ENCODE measurements around the gene MAPK8IP2. TPM values are rescaled to one million over a fixed set of nuclear protein-coding genes. Genes with fewer than 3 reads are reported as not detected.

MAPK8IP2 gene
- total RNA-seq, 1 experiment from 2014 or later, result 3.4 TPM

- Histone ChIP-seq H3K27me3 (ENCODE audit: control insufficient read depth, insufficient read depth, low read length) (no peaks in the 10 kb centered on the region), H3K36me3 (replicated peaks; ENCODE audit: control insufficient read depth, insufficient read depth, low read length) (no peaks in the 10 kb centered on the region; the same call in 1 of the 2 replicates)
- DNase-seq, result peak; percentile 39
These were observed 29.7 kb upstream of the MAPK8IP2 start for GRCh38 chr22:50570861-50571260.

GRCh38 chr22:50571264-50572175 lies 29.1 kb upstream of the MAPK8IP2 start:
- H3K36me3 ChIP-seq (replicated peaks; ENCODE audit: control insufficient read depth, insufficient read depth, low read length), result no peaks in the 10 kb centered on the region; the same call in 1 of the 2 replicates
- H3K4me3 ChIP-seq (ENCODE audit: insufficient read depth, low read depth, low read length), result no peak overlapping the region
- peak; percentile 40 for DNase-seq
- no peaks in the 10 kb centered on the region for H3K27me3 ChIP-seq (ENCODE audit: control insufficient read depth, insufficient read depth, low read length)

More at GRCh38 chr22:50570861-50571260, 29.7 kb upstream of the MAPK8IP2 start:
- no peak overlapping the region for H3K4me3 ChIP-seq (ENCODE audit: insufficient read depth, low read depth, low read length)

GRCh38 chr22:50572965-50573364 lies 27.6 kb upstream of the MAPK8IP2 start:
- Histone ChIP-seq H3K36me3 (replicated peaks; ENCODE audit: control insufficient read depth, insufficient read depth, low read length) (no peaks in the 10 kb centered on the region; the same call in 1 of the 2 replicates), H3K4me3 (ENCODE audit: insufficient read depth, low read depth, low read length) (no peak overlapping the region)
- DNase-seq, result peak; percentile 36

GRCh38 chr22:50573491-50574382 lies 26.9 kb upstream of the MAPK8IP2 start:
- peak; percentile 46 for DNase-seq
- Histone ChIP-seq H3K27me3 (ENCODE audit: control insufficient read depth, insufficient read depth, low read length) (no peaks in the 10 kb centered on the region), H3K4me3 (ENCODE audit: insufficient read depth, low read depth, low read length) (no peak overlapping the region), H3K36me3 (replicated peaks; ENCODE audit: control insufficient read depth, insufficient read depth, low read length) (no peaks in the 10 kb centered on the region; the same call in 1 of the 2 replicates)

More at GRCh38 chr22:50572965-50573364, 27.6 kb upstream of the MAPK8IP2 start:
- H3K27me3 ChIP-seq (ENCODE audit: control insufficient read depth, insufficient read depth, low read length), result no peaks in the 10 kb centered on the region

GRCh38 chr22:50574383-50574755 lies 26.2 kb upstream of the MAPK8IP2 start:
- H3K27me3 ChIP-seq (ENCODE audit: control insufficient read depth, insufficient read depth, low read length), result no peaks in the 10 kb centered on the region
- H3K4me3 ChIP-seq (ENCODE audit: insufficient read depth, low read depth, low read length), result no peak overlapping the region
- DNase-seq, result peak; percentile 32
- H3K36me3 ChIP-seq (replicated peaks; ENCODE audit: control insufficient read depth, insufficient read depth, low read length), result no peaks in the 10 kb centered on the region; the same call in 1 of the 2 replicates

GRCh38 chr22:50575426-50575941 lies 25.1 kb upstream of the MAPK8IP2 start:
- Histone ChIP-seq H3K27me3 (ENCODE audit: control insufficient read depth, insufficient read depth, low read length) (no peaks in the 10 kb centered on the region), H3K36me3 (replicated peaks; ENCODE audit: control insufficient read depth, insufficient read depth, low read length) (peaks cover 3% of the 10 kb centered on the region), H3K4me3 (ENCODE audit: insufficient read depth, low read depth, low read length) (no peak overlapping the region)
- peak; percentile 25 for DNase-seq

GRCh38 chr22:50576070-50576469 lies 24.5 kb upstream of the MAPK8IP2 start:
- no peak overlapping the region for H3K4me3 ChIP-seq (ENCODE audit: insufficient read depth, low read depth, low read length)
- peaks cover 4% of the 10 kb centered on the region for H3K36me3 ChIP-seq (replicated peaks; ENCODE audit: control insufficient read depth, insufficient read depth, low read length)
- DNase-seq, result peak; percentile 74
- no peaks in the 10 kb centered on the region for H3K27me3 ChIP-seq (ENCODE audit: control insufficient read depth, insufficient read depth, low read length)

GRCh38 chr22:50576806-50577696 lies 23.5 kb upstream of the MAPK8IP2 start:
- Histone ChIP-seq H3K4me3 (ENCODE audit: insufficient read depth, low read depth, low read length) (no peak overlapping the region), H3K27me3 (ENCODE audit: control insufficient read depth, insufficient read depth, low read length) (no peaks in the 10 kb centered on the region), H3K36me3 (replicated peaks; ENCODE audit: control insufficient read depth, insufficient read depth, low read length) (peaks cover 4% of the 10 kb centered on the region)
- DNase-seq, result peak; percentile 37

- Histone ChIP-seq H3K27me3 (ENCODE audit: control insufficient read depth, insufficient read depth, low read length) (no peaks in the 10 kb centered on the region), H3K4me3 (ENCODE audit: insufficient read depth, low read depth, low read length) (no peak overlapping the region; the same call in 1 of the 2 replicates), H3K36me3 (replicated peaks; ENCODE audit: control insufficient read depth, insufficient read depth, low read length) (peaks cover 4% of the 10 kb centered on the region)
- DNase-seq, result no peak
These were observed 23.0 kb upstream of the MAPK8IP2 start for GRCh38 chr22:50577697-50577986.

- Histone ChIP-seq H3K4me3 (ENCODE audit: insufficient read depth, low read depth, low read length) (no peak within 1 kb of the TSS; the same call in 1 of the 2 replicates), H3K27me3 (ENCODE audit: control insufficient read depth, insufficient read depth, low read length) (peaks cover under 1% of the 10 kb centered on the region; the same call in 1 of the 2 replicates), H3K36me3 (replicated peaks; ENCODE audit: control insufficient read depth, insufficient read depth, low read length) (peaks cover 4% of the 10 kb centered on the region)
- DNase-seq, result peak; percentile 68
These were observed 22.4 kb upstream of the MAPK8IP2 start, which contains the start of gene CPT1B for GRCh38 chr22:50577987-50578775. Gene CPT1B (minus strand): TSS chr22:50578427. CDS start chr22:50577915, 512 bp downstream.

- H3K27me3 ChIP-seq (ENCODE audit: control insufficient read depth, insufficient read depth, low read length), result peaks cover 3% of the 10 kb centered on the region
- no peak overlapping the region for H3K4me3 ChIP-seq (ENCODE audit: insufficient read depth, low read depth, low read length)
- H3K36me3 ChIP-seq (replicated peaks; ENCODE audit: control insufficient read depth, insufficient read depth, low read length), result peaks cover 4% of the 10 kb centered on the region
- peak; percentile 21 for DNase-seq
These were observed 21.8 kb upstream of the MAPK8IP2 start for GRCh38 chr22:50578776-50579310.

GRCh38 chr22:50579752-50580151 lies 20.8 kb upstream of the MAPK8IP2 start:
- Histone ChIP-seq H3K36me3 (replicated peaks; ENCODE audit: control insufficient read depth, insufficient read depth, low read length) (peaks cover 4% of the 10 kb centered on the region), H3K4me3 (ENCODE audit: insufficient read depth, low read depth, low read length) (no peak overlapping the region), H3K27me3 (ENCODE audit: control insufficient read depth, insufficient read depth, low read length) (peaks cover 3% of the 10 kb centered on the region)
- DNase-seq, result peak; percentile 10

All from H7 (cell line).